Measurements from ENCODE around the gene FAM124A. TPM values are rescaled to one million over a fixed set of nuclear protein-coding genes. Genes with fewer than 3 reads are reported as not detected.
"Not testable (repeated sequence)": the region's sequence is repeated elsewhere in the genome, so short reads cannot be mapped to it uniquely, and the experiment has no call there.

FAM124A gene
- total and polyA plus RNA-seq, 2 donors (not counting 1 experiment from before 2014, with no cell fraction given) = 1.7 to 4.8 TPM

DNA sequence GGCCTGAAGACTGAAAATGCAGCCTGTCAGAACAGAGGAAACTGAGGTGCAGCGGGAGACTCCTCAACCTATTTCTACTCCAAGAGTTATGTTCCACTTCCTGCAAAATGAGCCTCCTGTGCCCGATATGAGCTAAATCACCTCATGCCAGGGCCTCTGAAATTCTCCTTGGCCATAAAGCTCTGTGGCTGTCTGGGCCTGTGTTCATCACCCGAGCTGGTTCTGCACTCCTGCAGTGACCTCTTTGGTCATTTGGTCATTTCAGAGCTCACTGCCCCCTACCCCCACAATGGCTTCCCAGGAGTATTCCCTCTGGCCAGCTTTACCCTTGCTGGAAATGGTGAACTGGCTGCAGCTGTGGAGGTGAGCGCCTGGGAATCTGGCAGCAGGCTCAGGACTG lies 65.6 kb downstream of the FAM124A start:
- DNase-seq (ENCODE audit: low read depth in 2 of 2) = no peak
- Histone ChIP-seq H3K36me3 (ENCODE audit: control insufficient read depth, insufficient read depth, low read length) (no peaks in the 10 kb centered on the region), H3K9me3 (ENCODE audit: control insufficient read depth, insufficient read depth, low read depth, low read length) (no peaks in the 10 kb centered on the region), H4K20me1 (ENCODE audit: control insufficient read depth, extremely low read depth, insufficient read depth, low read length) (no peaks in the 10 kb centered on the region), H3K9ac (ENCODE audit: insufficient read depth, low read length) (no peak overlapping the region), H3K4me3 (replicated peaks in 1 of 4; ENCODE audit: control extremely low read depth in 1 of 4, insufficient read depth in 1 of 4, low read depth in 3 of 4, low read length in 4 of 4) (no peak overlapping the region), H3K27ac (ENCODE audit: insufficient read depth, low read length) (no peak overlapping the region), H3K4me2 (ENCODE audit: extremely low read depth, insufficient read depth, low read length) (no peak overlapping the region), H2AFZ (ENCODE audit: low read length) (no peak overlapping the region), H3K4me1 (ENCODE audit: control insufficient read depth, extremely low read depth, insufficient read depth, low read length) (peaks cover 2% of the 10 kb centered on the region), H3K79me2 (ENCODE audit: control insufficient read depth, insufficient read depth, low read length) (no peaks in the 10 kb centered on the region), H3K27me3 (ENCODE audit: control insufficient read depth, insufficient read depth, low read length) (no peaks in the 10 kb centered on the region)
- TF ChIP-seq, protein P1, sequence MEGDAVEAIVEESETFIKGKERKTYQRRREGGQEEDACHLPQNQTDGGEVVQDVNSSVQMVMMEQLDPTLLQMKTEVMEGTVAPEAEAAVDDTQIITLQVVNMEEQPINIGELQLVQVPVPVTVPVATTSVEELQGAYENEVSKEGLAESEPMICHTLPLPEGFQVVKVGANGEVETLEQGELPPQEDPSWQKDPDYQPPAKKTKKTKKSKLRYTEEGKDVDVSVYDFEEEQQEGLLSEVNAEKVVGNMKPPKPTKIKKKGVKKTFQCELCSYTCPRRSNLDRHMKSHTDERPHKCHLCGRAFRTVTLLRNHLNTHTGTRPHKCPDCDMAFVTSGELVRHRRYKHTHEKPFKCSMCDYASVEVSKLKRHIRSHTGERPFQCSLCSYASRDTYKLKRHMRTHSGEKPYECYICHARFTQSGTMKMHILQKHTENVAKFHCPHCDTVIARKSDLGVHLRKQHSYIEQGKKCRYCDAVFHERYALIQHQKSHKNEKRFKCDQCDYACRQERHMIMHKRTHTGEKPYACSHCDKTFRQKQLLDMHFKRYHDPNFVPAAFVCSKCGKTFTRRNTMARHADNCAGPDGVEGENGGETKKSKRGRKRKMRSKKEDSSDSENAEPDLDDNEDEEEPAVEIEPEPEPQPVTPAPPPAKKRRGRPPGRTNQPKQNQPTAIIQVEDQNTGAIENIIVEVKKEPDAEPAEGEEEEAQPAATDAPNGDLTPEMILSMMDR (conservative IDR thresholded peaks at IDR 0.05 in 1 of 2, IDR thresholded peaks at IDR 0.05 in 1 of 2; ENCODE audit: low read depth in 1 of 2, low read length in 2 of 2) = no peak
- TF ChIP-seq EZH2 (IDR thresholded peaks at IDR 0.05; ENCODE audit: low read length, missing control alignments) = no peak

DNA sequence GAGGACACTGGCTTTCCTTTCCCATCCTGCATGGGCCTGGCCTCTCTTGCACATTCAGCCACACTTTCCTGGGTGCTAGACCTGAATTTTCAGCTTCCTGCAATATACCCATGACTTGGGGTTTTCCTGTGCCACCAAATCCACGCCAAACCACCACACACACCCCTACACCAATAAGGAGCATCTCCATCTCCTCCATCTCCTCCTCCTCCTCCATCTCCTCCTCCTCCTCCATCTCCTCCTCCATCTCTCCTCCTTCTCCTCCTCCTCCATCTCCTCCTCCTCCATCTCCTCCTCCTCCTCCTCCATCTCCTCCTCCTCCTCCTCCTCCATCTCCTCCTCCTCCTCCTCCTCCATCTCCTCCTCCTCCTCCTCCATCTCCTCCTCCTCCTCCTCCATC lies 66.1 kb downstream of the FAM124A start:
- H3K4me2 ChIP-seq (ENCODE audit: extremely low read depth, insufficient read depth, low read length); H3K9ac ChIP-seq (ENCODE audit: insufficient read depth, low read length); H2AFZ ChIP-seq (ENCODE audit: low read length); H3K4me3 ChIP-seq (replicated peaks in 1 of 4; ENCODE audit: control extremely low read depth in 1 of 4, insufficient read depth in 1 of 4, low read depth in 3 of 4, low read length in 4 of 4); DNase-seq (ENCODE audit: low read depth in 2 of 2); H3K36me3 ChIP-seq (ENCODE audit: control insufficient read depth, insufficient read depth, low read length); H3K4me1 ChIP-seq (ENCODE audit: control insufficient read depth, extremely low read depth, insufficient read depth, low read length); H4K20me1 ChIP-seq (ENCODE audit: control insufficient read depth, extremely low read depth, insufficient read depth, low read length); H3K27ac ChIP-seq (ENCODE audit: insufficient read depth, low read length); H3K9me3 ChIP-seq (ENCODE audit: control insufficient read depth, insufficient read depth, low read depth, low read length); H3K27me3 ChIP-seq (ENCODE audit: control insufficient read depth, insufficient read depth, low read length); H3K79me2 ChIP-seq (ENCODE audit: control insufficient read depth, insufficient read depth, low read length): not testable (repeated sequence)

DNA sequence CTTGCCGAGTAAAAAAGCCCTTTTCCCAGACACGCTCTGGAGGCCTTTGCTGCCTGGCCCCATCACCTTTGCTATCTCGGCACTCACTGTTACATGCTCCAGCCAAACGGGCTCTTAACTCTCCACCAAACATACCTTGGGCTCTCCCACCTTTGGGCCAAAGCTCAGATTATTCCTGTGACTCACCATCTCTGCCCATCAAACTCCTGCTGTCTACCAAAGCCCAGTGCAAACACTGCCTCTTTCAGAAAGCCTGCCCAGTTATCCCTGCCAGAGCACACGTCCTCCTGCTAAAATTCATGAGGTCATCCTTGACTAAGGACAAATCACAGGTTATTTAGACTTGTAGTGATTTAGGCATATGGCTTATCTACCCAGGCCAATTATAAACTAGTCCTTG lies 69.1 kb downstream of the FAM124A start:
- no peak overlapping the region for H3K4me3 ChIP-seq (replicated peaks in 1 of 4; ENCODE audit: control extremely low read depth in 1 of 4, insufficient read depth in 1 of 4, low read depth in 3 of 4, low read length in 4 of 4)
- H3K9me3 ChIP-seq (ENCODE audit: control insufficient read depth, insufficient read depth, low read depth, low read length) = no peaks in the 10 kb centered on the region
- H3K4me2 ChIP-seq (ENCODE audit: extremely low read depth, insufficient read depth, low read length) = peak overlapping the region; percentile 35
- H2AFZ ChIP-seq (ENCODE audit: low read length) = no peak overlapping the region
- H3K27me3 ChIP-seq (ENCODE audit: control insufficient read depth, insufficient read depth, low read length) = no peaks in the 10 kb centered on the region
- no peak overlapping the region for H3K27ac ChIP-seq (ENCODE audit: insufficient read depth, low read length)
- DNase-seq (ENCODE audit: low read depth in 2 of 2) = peak; percentile 22 to 70
- H3K4me1 ChIP-seq (ENCODE audit: control insufficient read depth, extremely low read depth, insufficient read depth, low read length) = peaks cover 2% of the 10 kb centered on the region
- H3K36me3 ChIP-seq (ENCODE audit: control insufficient read depth, insufficient read depth, low read length) = no peaks in the 10 kb centered on the region
- TF ChIP-seq, protein P1 (conservative IDR thresholded peaks at IDR 0.05 in 1 of 2, IDR thresholded peaks at IDR 0.05 in 1 of 2; ENCODE audit: low read depth in 1 of 2, low read length in 2 of 2) = no peak
- TF ChIP-seq EZH2 (IDR thresholded peaks at IDR 0.05; ENCODE audit: low read length, missing control alignments) = no peak
- no peak overlapping the region for H3K9ac ChIP-seq (ENCODE audit: insufficient read depth, low read length)
- no peaks in the 10 kb centered on the region for H3K79me2 ChIP-seq (ENCODE audit: control insufficient read depth, insufficient read depth, low read length)
- no peaks in the 10 kb centered on the region for H4K20me1 ChIP-seq (ENCODE audit: control insufficient read depth, extremely low read depth, insufficient read depth, low read length)

Data from fibroblast of lung (primary cell).